ENCODE results near the gene AQP12A.

AQP12A gene

GRCh38 chr2:240644859-240645301, 46.8 kb upstream of the AQP12A start:
- no peak for DNase-seq (ENCODE audit: low spot score)
- in situ Hi-C loops (cut with MboI; ENCODE audit: low pct_unique_long_range_greater_than_20kb, low sequenced_read_pairs, unreplicated experiment) = no loop called here
- no peak for TF ChIP-seq CTCF (IDR thresholded peaks at IDR 0.05; ENCODE audit: extremely low read depth, insufficient read depth, missing control alignments)

- in situ Hi-C loops (cut with MboI; ENCODE audit: low pct_unique_long_range_greater_than_20kb, low sequenced_read_pairs, unreplicated experiment) = no loop called here
These were observed 46.3 kb upstream of the AQP12A start for GRCh38 chr2:240645346-240645745.

GRCh38 chr2:240645801-240646175, 45.9 kb upstream of the AQP12A start:
- TF ChIP-seq CTCF (IDR thresholded peaks at IDR 0.05; ENCODE audit: extremely low read depth, insufficient read depth, missing control alignments) = no peak
- DNase-seq (ENCODE audit: low spot score) = peak; percentile 21
- in situ Hi-C loops (cut with MboI; ENCODE audit: low pct_unique_long_range_greater_than_20kb, low sequenced_read_pairs, unreplicated experiment) = no loop called here

More at GRCh38 chr2:240645346-240645745, 46.3 kb upstream of the AQP12A start:
- no peak for DNase-seq (ENCODE audit: low spot score)
- TF ChIP-seq CTCF (IDR thresholded peaks at IDR 0.05; ENCODE audit: extremely low read depth, insufficient read depth, missing control alignments) = no peak

- DNase-seq (ENCODE audit: low spot score) = peak; percentile 18
- in situ Hi-C loops (cut with MboI; ENCODE audit: low pct_unique_long_range_greater_than_20kb, low sequenced_read_pairs, unreplicated experiment) = no loop called here
- no peak for TF ChIP-seq CTCF (IDR thresholded peaks at IDR 0.05; ENCODE audit: extremely low read depth, insufficient read depth, missing control alignments)
These were observed 45.3 kb upstream of the AQP12A start for GRCh38 chr2:240646176-240646899.

- peak; percentile 17 for DNase-seq (ENCODE audit: low spot score)
These were observed 44.7 kb upstream of the AQP12A start for GRCh38 chr2:240646900-240647502.

More at GRCh38 chr2:240646900-240647502, 44.7 kb upstream of the AQP12A start:
- no peak for TF ChIP-seq CTCF (IDR thresholded peaks at IDR 0.05; ENCODE audit: extremely low read depth, insufficient read depth, missing control alignments)
- in situ Hi-C loops (cut with MboI; ENCODE audit: low pct_unique_long_range_greater_than_20kb, low sequenced_read_pairs, unreplicated experiment) = no loop called here
